Activated CD8-positive, alpha-beta memory T cell treated with anti-CD3 and anti-CD28 coated beads, Interleukin-2, amount 50 U/mL, for 24 hours (primary cell): ENCODE results near the gene GIGYF2.
"Not testable (repeated sequence)": the region's sequence is repeated elsewhere in the genome, so short reads cannot be mapped to it uniquely, and the experiment has no call there.

Source experiments
- DNase-seq: peaks from one replicate; pipeline ENCODE4 v3.0.0-alpha.2; 2020; ENCODE audit errors: extremely low read depth

GIGYF2 gene

GRCh38 chr2:232689152-232689910 lies 7.8 kb upstream of the GIGYF2 start:
- no peak for DNase-seq

GRCh38 chr2:232691117-232691516 lies 6.0 kb upstream of the GIGYF2 start:
- not testable (repeated sequence) for DNase-seq

- DNase-seq = no peak
Measured at GRCh38 chr2:232693344-232693743, 3.8 kb upstream of the GIGYF2 start.

- DNase-seq = no peak
Measured at GRCh38 chr2:232696609-232697058, 497 bp upstream of the GIGYF2 start.

- DNase-seq = no peak
Measured at GRCh38 chr2:232697807-232698110, 628 bp downstream of the GIGYF2 start.

- DNase-seq = no peak
Measured at GRCh38 chr2:232698556-232699091, 1.5 kb downstream of the GIGYF2 start.

GRCh38 chr2:232699110-232699509 lies 2.0 kb downstream of the GIGYF2 start:
- DNase-seq = no peak

GRCh38 chr2:232700154-232700553 lies 3.0 kb downstream of the GIGYF2 start:
- no peak for DNase-seq

- no peak for DNase-seq
Measured at GRCh38 chr2:232707076-232707475, 9.9 kb downstream of the GIGYF2 start.

GRCh38 chr2:232713505-232713904 lies 16.4 kb downstream of the GIGYF2 start:
- no peak for DNase-seq

- DNase-seq = no peak
Measured at GRCh38 chr2:232714969-232715368, 17.8 kb downstream of the GIGYF2 start.

GRCh38 chr2:232720056-232720455 lies 22.9 kb downstream of the GIGYF2 start:
- DNase-seq = not testable (repeated sequence)

GRCh38 chr2:232721261-232721660 lies 24.1 kb downstream of the GIGYF2 start:
- DNase-seq = no peak

- DNase-seq = no peak
Measured at GRCh38 chr2:232721882-232722281, 24.8 kb downstream of the GIGYF2 start.

GRCh38 chr2:232723027-232723426 lies 25.9 kb downstream of the GIGYF2 start:
- no peak for DNase-seq

- no peak for DNase-seq
Measured at GRCh38 chr2:232728785-232729184, 31.7 kb downstream of the GIGYF2 start.

- no peak for DNase-seq
Measured at GRCh38 chr2:232731470-232731869, 34.3 kb downstream of the GIGYF2 start.

GRCh38 chr2:232741294-232741693 lies 44.2 kb downstream of the GIGYF2 start:
- no peak for DNase-seq

- DNase-seq = no peak
Measured at GRCh38 chr2:232741972-232742371, 44.8 kb downstream of the GIGYF2 start.

- DNase-seq = no peak
Measured at GRCh38 chr2:232744963-232745362, 47.8 kb downstream of the GIGYF2 start.

- DNase-seq = no peak
Measured at GRCh38 chr2:232748038-232748437, 50.9 kb downstream of the GIGYF2 start.

GRCh38 chr2:232749331-232749730 lies 52.2 kb downstream of the GIGYF2 start:
- DNase-seq = no peak

GRCh38 chr2:232750135-232750671 lies 53.1 kb downstream of the GIGYF2 start:
- DNase-seq = no peak

GRCh38 chr2:232757905-232758304 lies 60.8 kb downstream of the GIGYF2 start:
- DNase-seq = no peak
